ENCODE measurements around the gene APBA2.
"Not testable (repeated sequence)": the region's sequence is repeated elsewhere in the genome, so short reads cannot be mapped to it uniquely, and the experiment has no call there.

The APBA2 gene

DNA sequence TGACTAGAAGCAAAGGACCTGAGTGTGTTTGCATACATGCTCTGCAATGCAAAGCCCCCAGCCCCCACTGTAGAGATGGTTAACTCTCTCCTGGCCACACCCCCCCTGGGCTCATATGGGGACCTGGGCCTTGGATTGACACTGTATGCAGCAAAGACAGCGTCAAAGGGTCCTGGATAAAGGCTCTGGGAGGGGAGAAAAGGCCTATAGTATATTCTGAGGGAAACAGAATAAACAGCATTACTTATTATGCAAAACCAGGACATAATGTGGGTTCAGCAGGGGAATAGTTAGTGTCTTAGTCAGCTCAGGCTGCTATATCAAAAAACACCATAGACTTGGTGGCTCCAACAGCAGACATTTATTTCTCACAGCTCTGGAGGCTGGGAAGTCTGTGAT is 158.7 kb downstream of the APBA2 start:
- DNase-seq, result no peak

DNA sequence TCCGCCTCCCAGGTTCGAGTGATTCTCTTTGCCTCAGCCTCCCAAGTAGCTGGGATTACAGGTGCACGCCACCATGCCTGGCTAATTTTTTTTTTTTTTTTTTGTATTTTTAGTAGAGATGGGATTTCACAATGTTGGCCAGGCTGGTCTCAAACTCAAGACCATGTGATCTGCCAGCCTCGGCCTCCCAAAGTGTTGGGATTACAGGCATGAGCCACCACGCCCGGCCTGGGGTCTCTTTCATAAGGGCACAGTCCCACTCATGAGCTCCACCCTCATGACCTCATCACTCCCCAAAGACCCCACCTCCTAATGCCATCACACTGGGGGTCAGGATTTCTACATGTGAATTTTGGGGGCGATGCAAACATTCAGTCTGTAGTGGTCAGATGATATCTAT is 159.4 kb downstream of the APBA2 start:
- not testable (repeated sequence) for DNase-seq

- DNase-seq, result peak; percentile 21
Observed at GRCh38 chr15:29045717-29046116, 159.9 kb downstream of the APBA2 start.

GRCh38 chr15:29046281-29046810 is 160.6 kb downstream of the APBA2 start:
- DNase-seq, result no peak

DNA sequence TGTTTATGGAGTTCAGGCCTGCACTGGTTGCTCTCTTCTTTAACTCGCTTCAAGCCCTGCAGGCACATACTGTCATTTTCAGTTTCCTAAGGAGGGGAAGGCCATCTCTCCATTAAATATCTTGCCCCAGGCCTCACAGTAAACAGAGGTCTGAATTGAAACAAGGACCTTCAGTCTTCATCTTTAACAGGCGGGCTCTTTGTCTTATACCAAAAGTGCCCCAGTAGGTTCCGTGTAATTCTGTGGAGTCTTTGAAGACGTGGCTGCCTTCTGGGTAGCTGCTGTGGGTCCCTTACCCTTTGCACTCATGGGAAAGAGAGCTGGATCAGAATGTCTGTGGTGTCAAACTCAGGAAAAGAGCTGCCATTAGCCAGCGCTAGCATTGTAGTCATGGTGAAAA is 161.2 kb downstream of the APBA2 start:
- DNase-seq, result no peak

DNA sequence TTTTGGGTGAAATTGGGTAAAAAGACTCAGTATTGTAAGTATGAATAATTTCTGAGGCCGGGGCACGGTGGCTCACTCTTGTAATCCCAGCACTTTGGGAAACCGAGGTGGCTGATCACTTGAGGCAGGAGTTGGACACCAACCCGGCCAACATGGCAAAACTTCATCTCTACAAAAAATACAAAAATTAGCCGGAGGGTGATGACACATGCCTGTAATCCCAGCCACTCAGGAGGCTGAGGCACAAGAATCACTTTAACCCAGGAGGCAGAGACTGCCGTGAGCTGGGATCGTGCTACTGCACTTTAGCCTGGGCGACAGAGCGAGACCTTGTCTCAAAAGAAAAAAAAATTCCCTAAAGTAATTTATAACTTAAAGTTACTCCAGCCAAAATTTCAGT is 162.2 kb downstream of the APBA2 start:
- no peak for DNase-seq

DNA sequence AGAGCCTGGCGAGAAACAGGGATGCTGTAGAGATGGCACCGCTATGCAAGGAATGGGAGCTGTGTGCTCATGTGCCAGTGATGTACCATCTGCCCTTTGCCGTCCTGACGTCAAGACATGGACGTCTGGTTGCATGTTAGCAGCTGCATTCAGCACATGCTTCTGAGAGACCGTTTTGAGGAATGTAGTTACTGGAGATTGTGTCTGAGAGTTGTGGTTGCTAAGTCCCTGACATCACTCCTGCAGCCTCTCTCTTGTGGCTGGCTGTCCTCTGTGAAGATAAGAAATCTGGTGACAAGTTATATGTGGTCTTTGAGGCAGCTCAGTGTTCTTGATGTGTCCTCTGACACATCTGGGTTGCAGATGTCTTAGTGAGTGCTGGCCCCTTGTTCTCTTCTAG is 165.1 kb downstream of the APBA2 start:
- DNase-seq, result no peak

- no peak for DNase-seq
Observed at GRCh38 chr15:29051422-29051821, 165.6 kb downstream of the APBA2 start.

- DNase-seq, result no peak
Observed at GRCh38 chr15:29053006-29053405, 167.2 kb downstream of the APBA2 start.

DNA sequence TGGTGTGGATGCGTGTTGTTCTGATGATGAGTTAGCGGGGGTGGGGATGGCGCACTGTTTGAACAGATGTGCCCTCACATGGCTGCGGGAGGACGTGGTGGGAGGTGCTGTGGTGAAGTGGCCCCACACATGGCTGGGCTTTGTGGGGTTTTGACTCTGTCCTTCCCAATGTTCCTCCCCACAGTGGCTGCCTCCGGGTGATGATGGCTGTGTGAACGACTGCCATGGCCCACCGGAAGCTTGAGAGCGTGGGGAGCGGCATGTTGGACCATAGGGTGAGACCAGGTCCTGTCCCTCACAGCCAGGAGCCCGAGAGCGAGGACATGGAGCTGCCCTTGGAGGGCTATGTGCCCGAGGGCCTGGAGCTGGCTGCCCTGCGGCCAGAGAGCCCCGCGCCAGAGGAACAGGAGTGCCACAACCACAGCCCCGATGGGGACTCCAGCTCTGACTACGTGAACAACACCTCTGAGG is 167.9 kb downstream of the APBA2 start:
- DNase-seq, result no peak

- no peak for DNase-seq
Observed at GRCh38 chr15:29054171-29055045, 168.6 kb downstream of the APBA2 start.

DNA sequence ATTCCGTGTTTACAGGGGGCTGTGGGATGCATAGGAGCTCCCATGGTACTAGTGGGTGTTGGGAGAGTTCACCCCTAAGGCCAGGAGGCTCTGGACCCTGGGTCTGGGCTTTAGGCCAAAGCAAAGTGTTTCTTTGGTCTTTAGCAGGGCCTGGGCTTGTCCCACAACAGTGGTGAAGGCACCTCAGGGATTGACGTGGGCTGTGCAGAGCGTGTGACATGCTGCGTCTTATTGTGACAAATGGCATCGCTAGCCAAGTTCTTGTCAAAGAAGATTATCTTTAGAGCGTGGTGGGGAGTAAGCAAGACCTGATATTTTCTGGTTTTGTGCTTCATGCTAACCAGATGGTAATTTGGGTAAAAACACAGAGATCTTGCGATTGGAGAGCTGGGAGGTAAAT is 170.1 kb downstream of the APBA2 start:
- DNase-seq, result no peak

- DNase-seq, result no peak
Observed at GRCh38 chr15:29056839-29057450, 171.2 kb downstream of the APBA2 start.

DNA sequence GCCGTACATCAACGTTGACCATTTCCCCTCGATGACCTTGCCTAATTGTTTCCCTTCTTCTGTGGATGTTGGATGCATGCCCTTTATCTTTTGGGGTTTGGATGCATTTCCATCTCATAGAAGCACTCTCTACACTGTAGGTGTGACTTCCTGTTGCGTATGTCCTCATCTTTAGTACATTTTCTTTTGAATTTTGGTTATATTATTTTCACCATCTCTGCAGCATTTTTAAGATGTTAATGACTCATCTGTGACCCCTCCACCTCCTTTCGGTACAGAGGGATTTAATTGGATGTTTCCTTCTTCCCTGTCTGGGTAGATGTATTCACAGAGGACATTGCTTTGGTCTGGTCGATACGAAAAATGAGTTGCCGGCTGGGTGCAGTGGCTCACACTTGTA is 172.1 kb downstream of the APBA2 start:
- DNase-seq, result no peak

- DNase-seq, result no peak
Observed at GRCh38 chr15:29058903-29059539, 173.2 kb downstream of the APBA2 start.

DNA sequence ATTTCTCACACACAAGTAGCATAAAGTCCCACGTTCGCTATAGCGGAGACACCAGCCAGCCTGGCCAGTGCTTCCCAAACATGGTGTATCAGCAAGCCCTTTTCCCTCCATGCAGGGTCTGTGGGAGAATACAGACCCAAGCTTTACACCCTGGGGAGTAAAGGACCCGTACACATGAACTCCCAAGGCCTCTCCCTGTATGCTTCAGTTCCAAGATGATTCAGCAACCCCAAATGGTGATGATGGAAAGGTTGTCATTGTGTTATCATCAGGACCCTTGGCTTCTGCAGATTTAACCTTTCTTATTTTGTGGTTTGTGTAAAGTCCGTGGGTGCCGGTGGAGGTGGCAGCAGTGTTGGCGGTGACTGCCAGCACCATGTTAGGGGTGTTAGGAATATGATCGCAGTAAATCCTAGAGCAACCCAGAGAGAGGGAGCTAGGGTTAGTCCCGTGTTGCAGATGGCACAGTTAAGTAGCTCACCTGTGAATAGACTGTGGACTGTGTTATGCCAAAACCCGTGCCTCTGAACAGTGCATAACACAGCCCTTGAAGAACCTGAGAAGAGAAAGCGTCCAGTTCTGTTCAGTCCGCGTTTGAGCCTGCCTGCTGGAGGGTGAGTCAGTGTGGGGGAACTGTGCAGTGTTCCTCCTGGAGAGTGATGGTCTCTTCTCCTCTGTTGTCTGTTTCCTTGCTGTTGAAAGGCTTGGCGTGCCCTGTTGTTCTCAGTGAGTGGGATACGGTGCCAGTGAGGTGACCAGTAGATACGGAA is 174.3 kb downstream of the APBA2 start:
- DNase-seq, result no peak

GRCh38 chr15:29061746-29062145 is 176.0 kb downstream of the APBA2 start:
- no peak for DNase-seq

DNA sequence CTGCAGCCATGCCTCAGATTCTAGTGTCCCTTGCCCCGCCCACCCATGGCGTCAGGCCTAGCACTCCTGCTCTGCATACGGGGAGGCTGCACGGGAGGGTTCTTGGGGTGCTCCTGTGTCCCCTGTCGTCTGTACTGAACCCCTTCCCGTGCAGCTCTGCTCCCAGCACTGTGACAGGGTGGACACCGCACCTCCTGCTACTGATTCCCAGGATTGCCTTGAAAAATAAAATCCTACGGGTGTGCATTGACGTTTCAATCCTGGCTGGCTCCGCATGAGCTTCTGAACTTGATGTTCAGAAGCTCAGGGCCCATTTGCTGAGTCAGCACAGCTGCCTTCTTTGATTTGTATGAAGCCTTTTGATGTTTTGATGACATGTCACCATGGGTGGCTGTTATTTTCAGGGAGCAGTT is 176.4 kb downstream of the APBA2 start:
- no peak for DNase-seq

- no peak for DNase-seq
Observed at GRCh38 chr15:29062626-29063025, 176.9 kb downstream of the APBA2 start.

DNA sequence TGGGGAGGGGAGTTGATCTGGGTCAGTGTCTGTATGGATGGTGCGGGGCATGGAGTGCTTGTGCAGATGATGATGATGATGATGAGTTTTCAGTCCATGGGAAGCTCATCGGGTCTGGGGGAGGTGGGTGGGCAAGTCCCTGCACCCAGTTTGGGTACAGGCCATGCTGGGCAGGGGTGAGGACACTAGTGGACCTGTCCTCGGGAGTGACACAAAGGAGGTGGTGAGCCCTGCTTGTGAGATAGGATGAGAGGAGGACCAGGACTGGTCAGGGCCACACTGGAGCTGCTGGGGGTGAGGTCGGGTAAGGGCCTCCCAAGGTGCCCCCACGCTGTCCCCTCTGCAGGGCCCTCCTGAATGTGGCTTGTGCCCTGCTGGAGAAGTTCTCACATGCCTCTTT is 177.9 kb downstream of the APBA2 start:
- no peak for DNase-seq

DNA sequence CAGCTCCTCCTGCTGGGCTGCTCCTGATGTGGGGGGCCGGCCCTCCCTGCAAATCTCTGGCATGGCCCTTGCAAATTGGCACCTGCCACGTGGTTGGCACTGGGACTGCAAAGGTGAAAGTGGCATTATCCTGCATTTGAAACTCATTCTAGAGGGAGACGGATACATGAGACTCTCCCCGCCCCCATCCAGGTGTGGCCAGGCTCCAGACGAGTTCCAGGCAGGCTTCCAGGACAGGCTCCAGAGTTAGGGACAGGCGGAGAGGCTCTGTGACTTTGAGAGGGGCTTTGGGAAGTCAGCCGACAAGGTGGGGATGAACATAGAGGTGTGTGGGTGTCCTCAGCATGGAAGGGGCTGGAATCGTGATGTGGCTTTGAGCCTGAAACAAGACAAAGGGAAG is 178.5 kb downstream of the APBA2 start:
- DNase-seq, result no peak

DNA sequence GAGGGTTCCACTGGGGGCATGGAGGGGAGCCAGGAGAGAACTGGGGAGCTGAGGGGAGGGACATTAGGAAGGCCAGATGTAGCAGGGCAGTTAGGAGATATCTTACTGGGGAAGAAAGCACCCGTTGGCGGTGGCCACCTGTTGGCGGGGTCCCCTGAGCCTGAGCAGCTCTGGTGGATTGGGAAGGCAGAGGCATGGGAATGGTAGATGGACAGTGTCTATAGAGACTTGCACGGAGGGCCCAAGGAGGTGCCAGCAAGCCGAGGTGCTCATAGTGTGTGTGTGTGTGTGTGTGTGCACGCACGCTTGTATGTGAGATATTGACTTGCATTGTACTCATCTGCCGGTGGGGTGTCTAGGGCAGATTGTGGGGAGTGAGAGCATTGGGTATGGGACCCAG is 179.0 kb downstream of the APBA2 start:
- no peak for DNase-seq

DNA sequence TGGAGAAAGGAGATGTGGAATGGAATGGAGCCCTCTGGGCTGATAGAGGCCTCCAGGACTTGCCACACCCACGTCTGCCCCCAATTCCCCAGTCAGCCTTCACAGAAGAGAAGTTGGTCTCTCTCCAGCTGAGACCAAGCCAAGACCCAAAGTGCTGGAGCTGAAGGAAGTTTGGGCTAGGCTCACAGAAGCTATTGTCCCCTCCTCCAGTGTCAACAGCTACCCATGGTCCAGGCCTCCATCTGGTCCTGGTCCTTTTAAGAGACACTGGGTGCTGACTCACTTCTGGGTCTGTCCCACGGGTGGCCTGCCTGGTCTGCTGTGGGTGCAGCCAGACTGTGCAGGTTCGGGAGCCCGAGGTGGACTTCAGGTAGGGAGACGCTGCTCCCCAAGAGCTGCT is 179.8 kb downstream of the APBA2 start:
- no peak for DNase-seq
